Chondrocyte (in vitro differentiated cells): ENCODE results near the gene KIF4A. TPM values are rescaled to one million over a fixed set of nuclear protein-coding genes. Genes with fewer than 3 reads are reported as not detected.

ENCODE experiments used
- DNase-seq: peaks from one replicate; pipeline ENCODE4 v3.0.0; 2021; ENCODE audit warnings: mixed read lengths, low spot score
- H3K27ac Mint-ChIP-seq: one replicate; pipeline ENCODE4 v1.8.0; 2021; ENCODE audit warnings: mild to moderate bottlenecking, moderate library complexity, mixed read lengths; ENCODE audit not compliant: unreplicated experiment
- H3K27me3 Mint-ChIP-seq: 2 replicates; pipeline ENCODE4 v1.8.0; 2021; ENCODE audit warnings: low read depth, mixed read lengths
- H3K36me3 Mint-ChIP-seq: 2 replicates; pipeline ENCODE4 v1.8.0; 2021; ENCODE audit warnings: low read depth, mixed read lengths
- H3K4me1 Mint-ChIP-seq: 2 replicates; pipeline ENCODE4 v1.8.0; 2021; ENCODE audit warnings: low read depth, mild to moderate bottlenecking, mixed read lengths
- H3K4me3 Mint-ChIP-seq: one replicate; pipeline ENCODE4 v1.8.0; 2021; ENCODE audit warnings: mild to moderate bottlenecking, moderate library complexity, mixed read lengths; ENCODE audit not compliant: unreplicated experiment
- H3K9me3 Mint-ChIP-seq: 2 replicates; pipeline ENCODE4 v1.8.0; 2021; ENCODE audit warnings: low read depth, mixed read lengths
- total RNA-seq: library from RNA; stranded (reverse); gene quantifications from 3 replicates; pipeline ENCODE4 v1.2.1, GENCODE V29; 2021
- TF ChIP-seq, protein P1 (sequence below): fragments of 200-600 bp; sonication (generic); IDR thresholded peaks from 2 replicates; pipeline ENCODE4 v1.5.0; 2021; ENCODE audit warnings: antibody characterized with exemption, mild to moderate bottlenecking, moderate library complexity

Gene KIF4A
- total RNA-seq, 1 donor from 2014 or later: 5.9 TPM

DNA sequence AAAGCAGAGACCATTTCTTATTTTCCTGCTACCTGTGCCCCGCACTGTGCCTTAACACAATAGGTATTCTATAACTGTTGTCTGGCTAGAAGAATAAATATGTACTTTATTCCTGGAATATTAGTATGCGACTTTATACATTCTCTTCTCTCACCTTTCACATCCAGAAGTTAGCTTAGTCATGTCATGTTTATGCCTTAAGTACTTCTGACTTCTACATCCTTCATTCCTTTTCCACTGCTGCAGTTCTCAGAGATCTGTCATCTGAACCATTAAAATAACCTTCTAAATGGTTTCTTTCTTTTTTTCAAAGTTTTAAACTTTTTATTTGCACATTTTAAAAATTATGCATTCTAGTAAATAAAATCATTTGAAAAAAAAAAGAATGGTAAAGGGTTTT is 34.4 kb downstream of the KIF4A start:
- no peaks in the 10 kb centered on the region for H3K36me3 Mint-ChIP-seq
- peaks cover 3% of the 10 kb centered on the region for H3K9me3 Mint-ChIP-seq
- no peaks in the 10 kb centered on the region for H3K27me3 Mint-ChIP-seq
- H3K27ac Mint-ChIP-seq: no peak overlapping the region
- no peaks in the 10 kb centered on the region for H3K4me1 Mint-ChIP-seq
- DNase-seq: no peak
- H3K4me3 Mint-ChIP-seq: no peak overlapping the region
- TF ChIP-seq, protein P1, sequence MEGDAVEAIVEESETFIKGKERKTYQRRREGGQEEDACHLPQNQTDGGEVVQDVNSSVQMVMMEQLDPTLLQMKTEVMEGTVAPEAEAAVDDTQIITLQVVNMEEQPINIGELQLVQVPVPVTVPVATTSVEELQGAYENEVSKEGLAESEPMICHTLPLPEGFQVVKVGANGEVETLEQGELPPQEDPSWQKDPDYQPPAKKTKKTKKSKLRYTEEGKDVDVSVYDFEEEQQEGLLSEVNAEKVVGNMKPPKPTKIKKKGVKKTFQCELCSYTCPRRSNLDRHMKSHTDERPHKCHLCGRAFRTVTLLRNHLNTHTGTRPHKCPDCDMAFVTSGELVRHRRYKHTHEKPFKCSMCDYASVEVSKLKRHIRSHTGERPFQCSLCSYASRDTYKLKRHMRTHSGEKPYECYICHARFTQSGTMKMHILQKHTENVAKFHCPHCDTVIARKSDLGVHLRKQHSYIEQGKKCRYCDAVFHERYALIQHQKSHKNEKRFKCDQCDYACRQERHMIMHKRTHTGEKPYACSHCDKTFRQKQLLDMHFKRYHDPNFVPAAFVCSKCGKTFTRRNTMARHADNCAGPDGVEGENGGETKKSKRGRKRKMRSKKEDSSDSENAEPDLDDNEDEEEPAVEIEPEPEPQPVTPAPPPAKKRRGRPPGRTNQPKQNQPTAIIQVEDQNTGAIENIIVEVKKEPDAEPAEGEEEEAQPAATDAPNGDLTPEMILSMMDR: no peak

DNA sequence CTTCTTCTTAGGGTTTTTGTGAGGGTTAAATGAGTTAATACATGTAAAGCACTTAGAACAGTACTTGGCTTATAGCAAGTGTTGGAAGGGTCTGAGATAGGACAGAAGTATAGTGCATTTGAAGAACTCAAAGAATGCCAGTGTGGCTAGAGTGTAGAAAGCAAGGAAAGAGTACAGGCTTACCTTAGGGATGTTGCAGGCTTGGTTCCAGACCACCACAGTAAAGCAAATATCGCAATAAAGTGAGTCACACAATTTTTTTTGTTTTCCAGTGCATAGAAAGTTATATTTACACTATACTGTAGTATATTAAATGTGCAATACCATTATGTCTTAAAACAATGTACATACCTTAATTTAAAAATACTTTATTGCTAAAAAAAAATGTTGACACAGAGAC is 41.3 kb downstream of the KIF4A start:
- H3K9me3 Mint-ChIP-seq: peaks cover 5% of the 10 kb centered on the region
- DNase-seq: no peak
- H3K4me1 Mint-ChIP-seq: no peaks in the 10 kb centered on the region
- H3K27ac Mint-ChIP-seq: no peak overlapping the region
- H3K36me3 Mint-ChIP-seq: peaks cover 3% of the 10 kb centered on the region
- no peak overlapping the region for H3K4me3 Mint-ChIP-seq
- no peaks in the 10 kb centered on the region for H3K27me3 Mint-ChIP-seq
- TF ChIP-seq, protein P1: no peak

DNA sequence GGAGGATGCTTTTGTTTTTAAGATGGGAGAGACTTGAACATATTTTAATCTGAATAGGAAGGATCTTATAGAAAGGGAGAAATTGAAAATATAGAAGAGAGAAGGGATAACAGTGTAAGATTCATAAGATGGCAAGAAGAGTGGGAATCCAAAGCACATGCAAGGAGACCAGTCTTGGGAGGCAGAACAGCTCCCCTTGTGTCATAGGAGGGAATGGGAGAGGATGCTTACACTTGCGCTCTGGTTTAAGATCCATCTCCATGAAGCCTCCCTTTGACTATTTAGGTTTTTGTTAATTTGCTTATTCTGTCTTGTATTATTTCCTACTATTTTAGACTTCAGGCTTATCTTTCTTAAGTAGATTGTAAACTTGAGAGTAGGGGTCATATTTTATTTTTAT is 42.7 kb downstream of the KIF4A start:
- H3K27me3 Mint-ChIP-seq: no peaks in the 10 kb centered on the region
- H3K27ac Mint-ChIP-seq: no peak overlapping the region
- H3K9me3 Mint-ChIP-seq: peaks cover 5% of the 10 kb centered on the region
- H3K4me3 Mint-ChIP-seq: no peak overlapping the region
- H3K4me1 Mint-ChIP-seq: no peaks in the 10 kb centered on the region
- DNase-seq: no peak
- H3K36me3 Mint-ChIP-seq: peaks cover 3% of the 10 kb centered on the region
- TF ChIP-seq, protein P1: peak; percentile 29

DNA sequence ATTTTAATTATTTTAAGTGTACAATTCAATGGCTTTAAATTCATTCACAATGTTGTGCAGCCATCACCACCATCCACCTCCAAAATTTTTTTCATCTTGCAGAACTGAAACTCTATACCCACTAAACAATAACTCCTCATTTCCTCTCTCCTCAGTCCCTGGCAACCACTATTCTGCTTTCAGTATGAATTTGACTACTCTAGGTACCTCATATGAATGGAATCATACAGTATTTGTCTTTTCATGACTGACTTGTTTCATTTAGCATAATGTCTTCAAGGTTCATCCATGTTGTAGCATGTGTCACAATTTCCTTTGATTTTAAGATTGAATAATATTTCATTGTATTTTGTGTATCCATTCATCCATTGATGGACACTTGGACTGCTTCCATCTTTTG is 46.9 kb downstream of the KIF4A start:
- Mint-ChIP-seq H3K4me1 (no peaks in the 10 kb centered on the region), H3K27me3 (no peaks in the 10 kb centered on the region), H3K9me3 (peaks cover 5% of the 10 kb centered on the region), H3K36me3 (peaks cover 2% of the 10 kb centered on the region), H3K4me3 (no peak overlapping the region), H3K27ac (no peak overlapping the region)
- no peak for DNase-seq
- TF ChIP-seq, protein P1: no peak

DNA sequence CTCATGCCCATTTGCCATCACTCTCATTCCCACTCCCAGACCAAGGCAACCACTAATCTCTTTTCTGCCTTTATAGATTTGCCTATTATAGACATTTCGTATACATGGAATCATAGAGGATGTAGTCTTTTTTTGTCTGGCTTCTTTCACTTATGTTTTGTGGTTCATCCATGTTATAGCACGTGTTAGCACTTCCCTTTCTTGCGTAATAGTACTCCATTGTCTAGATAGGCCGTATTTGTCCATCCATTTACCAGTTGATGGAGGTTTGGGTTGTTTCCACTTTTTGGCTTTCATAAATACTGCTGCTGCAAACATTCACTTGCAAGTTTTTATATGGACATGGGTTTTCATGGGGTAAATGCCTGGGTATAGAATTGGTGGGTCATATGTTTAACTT is 48.4 kb downstream of the KIF4A start:
- H3K4me3 Mint-ChIP-seq: no peak overlapping the region
- H3K27ac Mint-ChIP-seq: no peak overlapping the region
- H3K27me3 Mint-ChIP-seq: no peaks in the 10 kb centered on the region
- no peaks in the 10 kb centered on the region for H3K4me1 Mint-ChIP-seq
- H3K36me3 Mint-ChIP-seq: no peaks in the 10 kb centered on the region
- TF ChIP-seq, protein P1: no peak
- DNase-seq: no peak
- no peaks in the 10 kb centered on the region for H3K9me3 Mint-ChIP-seq
